Gastrocnemius medialis (tissue), 4 donors: ENCODE measurements around the gene VWA5B1.

ENCODE experiments used
- CTCF ChIP-seq, 5 experiments: fragments of 450-650 bp in 3 of 5; fragments of 200-600 bp in 2 of 5; sonication (generic) in 2 of 5; IDR thresholded peaks in 4 of 5; conservative IDR thresholded peaks in 1 of 5; 1 replicate in 4 of 5; 2 replicates in 1 of 5; pipeline ENCODE4 v1.5.1; 2016 to 2019; ENCODE audit warnings: antibody characterized with exemption in 5 of 5, mild to moderate bottlenecking in 3 of 5, moderate library complexity in 3 of 5
- POLR2A ChIP-seq, 2 donors: fragments of 450-650 bp; IDR thresholded peaks; one replicate each; pipeline ENCODE4 v1.6.1; 2017; ENCODE audit warnings: antibody characterized with exemption in 2 of 2, mild to moderate bottlenecking in 2 of 2, moderate library complexity in 2 of 2

- TF ChIP-seq CTCF (IDR thresholded peaks at IDR 0.05 in 4 of 5, conservative IDR thresholded peaks at IDR 0.05 in 1 of 5): no peak
- TF ChIP-seq POLR2A (IDR thresholded peaks at IDR 0.05): no peak
Measured at GRCh38 chr1:20301463-20302107, 10.9 kb downstream of the VWA5B1 start.
